GM19452 (cell line): ENCODE measurements around the gene HAO1.
"Not testable (repeated sequence)": the region's sequence is repeated elsewhere in the genome, so short reads cannot be mapped to it uniquely, and the experiment has no call there.

Experiments
- ATAC-seq: cut with Tn5 transposase; IDR thresholded peaks from one replicate; pipeline ENCODE4 v1.9.1; 2021; ENCODE audit not compliant: unreplicated experiment

The HAO1 gene

GRCh38 chr20:7940341-7940740 is at the start of gene HAO1:
Gene HAO1 (minus strand): TSS chr20:7940458. CDS start chr20:7940422, 36 bp downstream.
- ATAC-seq: no peak

- no peak for ATAC-seq
Measured at GRCh38 chr20:7989379-7989778, 49.1 kb upstream of the HAO1 start.

- ATAC-seq: no peak
Measured at GRCh38 chr20:7985916-7986315, 45.7 kb upstream of the HAO1 start.

GRCh38 chr20:7984192-7984591 is 43.9 kb upstream of the HAO1 start:
- no peak for ATAC-seq

GRCh38 chr20:7981374-7981773 is 41.1 kb upstream of the HAO1 start:
- no peak for ATAC-seq

- peak; percentile 58 for ATAC-seq
Measured at GRCh38 chr20:7980332-7981046, 40.2 kb upstream of the HAO1 start.

GRCh38 chr20:7977709-7978108 is 37.5 kb upstream of the HAO1 start:
- ATAC-seq: no peak

- no peak for ATAC-seq
Measured at GRCh38 chr20:7975851-7976414, 35.7 kb upstream of the HAO1 start.

GRCh38 chr20:7974785-7975435 is 34.7 kb upstream of the HAO1 start:
- ATAC-seq: no peak

- no peak for ATAC-seq
Measured at GRCh38 chr20:7971536-7972280, 31.4 kb upstream of the HAO1 start.

GRCh38 chr20:7967199-7967844 is 27.1 kb upstream of the HAO1 start:
- ATAC-seq: no peak

- ATAC-seq: no peak
Measured at GRCh38 chr20:7966176-7966575, 25.9 kb upstream of the HAO1 start.

GRCh38 chr20:7959484-7959883 is 19.2 kb upstream of the HAO1 start:
- ATAC-seq: no peak

- not testable (repeated sequence) for ATAC-seq
Measured at GRCh38 chr20:7956561-7956960, 16.3 kb upstream of the HAO1 start.

GRCh38 chr20:7950387-7950786 is 10.1 kb upstream of the HAO1 start:
- no peak for ATAC-seq

- ATAC-seq: no peak
Measured at GRCh38 chr20:7943891-7944290, 3.6 kb upstream of the HAO1 start.

GRCh38 chr20:7939663-7940062 is 595 bp downstream of the HAO1 start:
- no peak for ATAC-seq

GRCh38 chr20:7938058-7938457 is 2.2 kb downstream of the HAO1 start:
- ATAC-seq: no peak

GRCh38 chr20:7937328-7937727 is 2.9 kb downstream of the HAO1 start:
- ATAC-seq: no peak

- ATAC-seq: peak; percentile 68
Measured at GRCh38 chr20:7935027-7935551, 5.2 kb downstream of the HAO1 start.

- ATAC-seq: no peak
Measured at GRCh38 chr20:7933346-7933745, 6.9 kb downstream of the HAO1 start.
